B cell (primary cell): ENCODE measurements around the gene AVPI1. TPM values are rescaled to one million over a fixed set of nuclear protein-coding genes. Genes with fewer than 3 reads are reported as not detected.

ENCODE experiments used
- ATAC-seq: fragments of 200-7000 bp; cut with Tn5 transposase; one replicate; pipeline ENCODE4 v1.10.0; 2021; ENCODE audit warnings: low read depth, mild to moderate bottlenecking, moderate number of reproducible peaks, moderate library complexity
- CTCF ChIA-PET: fragments of 350-600 bp; sonication (Branson Sonifier 250); formaldehyde crosslinking; loops from one replicate; lab custom pipeline; 2021; ENCODE audit warnings: antibody characterized with exemption, inconsistent platforms; lab: Charles Lee
- POLR2A ChIA-PET: fragments of 350-600 bp; sonication (Branson Sonifier 250); formaldehyde crosslinking; loops from one replicate; lab custom pipeline; 2021; ENCODE audit warnings: antibody characterized with exemption; lab: Charles Lee
- DNase-seq: peaks from one replicate; pipeline ENCODE4 v3.0.0; 2013
- H2AFZ ChIP-seq: 2 replicates; pipeline ENCODE4 v1.6.1; 2012; ENCODE audit warnings: mild to moderate bottlenecking, low read depth, low read length; ENCODE audit not compliant: insufficient read depth, poor library complexity, severe bottlenecking
- H3K27ac ChIP-seq, 2 donors: 1 replicate in 1 of 2; 2 replicates in 1 of 2; pipeline ENCODE4 v1.5.1; 2012 to 2013; ENCODE audit warnings: low read length in 2 of 2, mild to moderate bottlenecking in 2 of 2, moderate library complexity in 1 of 2
- H3K27me3 ChIP-seq, 4 experiments: fragments of 200-600 bp in 1 of 4; sonication (generic) in 1 of 4; replicated peaks in 1 of 4; 1 replicate in 2 of 4; 2 replicates in 2 of 4; pipeline versions ENCODE4 v1.6.1 to v1.7.0; 2013 to 2016; ENCODE audit warnings: low read length in 3 of 4, mild to moderate bottlenecking in 2 of 4, mixed read lengths in 1 of 4, moderate library complexity in 1 of 4; ENCODE audit not compliant: insufficient read depth in 4 of 4, control insufficient read depth in 3 of 4; ENCODE audit errors: control extremely low read depth in 1 of 4
- H3K36me3 ChIP-seq, 2 experiments: replicated peaks in 1 of 2; 1 replicate in 1 of 2; 2 replicates in 1 of 2; pipeline versions ENCODE4 v1.6.1 to v1.7.1; 2013; ENCODE audit warnings: low read length in 1 of 2; ENCODE audit not compliant: insufficient read depth in 2 of 2, control insufficient read depth in 1 of 2; ENCODE audit errors: control extremely low read depth in 1 of 2, extremely low read depth in 1 of 2
- H3K4me1 ChIP-seq, 2 donors: fragments of 200-600 bp in 1 of 2; sonication (generic) in 1 of 2; 1 replicate in 1 of 2; 2 replicates in 1 of 2; pipeline versions ENCODE4 v1.5.1 to v1.6.1; 2013 to 2017; ENCODE audit warnings: low read length in 2 of 2; ENCODE audit not compliant: control insufficient read depth in 2 of 2, insufficient read depth in 2 of 2
- H3K4me2 ChIP-seq: replicated peaks from 2 replicates; pipeline ENCODE3; 2012; ENCODE audit warnings: mild to moderate bottlenecking, low read depth, low read length; ENCODE audit not compliant: poor library complexity, severe bottlenecking
- H3K4me3 ChIP-seq, 5 experiments: fragments of 200-600 bp in 1 of 5; sonication (generic) in 1 of 5; 1 replicate in 3 of 5; 2 replicates in 2 of 5; pipeline versions ENCODE4 v1.5.1 to v1.7.0; 2011 to 2016; ENCODE audit warnings: low read length in 4 of 5, mild to moderate bottlenecking in 4 of 5, low read depth in 2 of 5, control low read depth in 1 of 5, moderate library complexity in 1 of 5; ENCODE audit not compliant: insufficient read depth in 1 of 5; ENCODE audit errors: control extremely low read depth in 1 of 5, extremely low read depth in 1 of 5
- H3K79me2 ChIP-seq: fragments of 200-600 bp; sonication (generic); one replicate; pipeline ENCODE4 v1.6.0; 2016; ENCODE audit warnings: low read length; ENCODE audit not compliant: control insufficient read depth, insufficient read depth
- H3K9ac ChIP-seq: fragments of 200-600 bp; sonication (generic); 2 replicates; pipeline ENCODE4 v1.6.1; 2017; ENCODE audit warnings: mild to moderate bottlenecking, low read length, moderate library complexity
- H3K9me3 ChIP-seq, 3 donors: one replicate each; pipeline versions ENCODE4 v1.6.1 to v1.7.1; 2013; ENCODE audit warnings: low read length in 2 of 3; ENCODE audit not compliant: control insufficient read depth in 2 of 3, insufficient read depth in 1 of 3; ENCODE audit errors: control extremely low read depth in 1 of 3
- H4K20me1 ChIP-seq: 2 replicates; pipeline ENCODE4 v1.6.0; 2012; ENCODE audit warnings: mild to moderate bottlenecking, low read length; ENCODE audit not compliant: insufficient read depth, control insufficient read depth, poor library complexity, severe bottlenecking
- H3K27ac Mint-ChIP-seq: one replicate; pipeline ENCODE4 v1.8.0; 2021; ENCODE audit warnings: mixed read lengths
- H3K27me3 Mint-ChIP-seq: one replicate; pipeline ENCODE4 v1.8.0; 2021; ENCODE audit warnings: mixed read lengths
- H3K4me1 Mint-ChIP-seq: one replicate; pipeline ENCODE4 v1.8.0; 2021; ENCODE audit warnings: mixed read lengths
- H3K4me3 Mint-ChIP-seq: one replicate; pipeline ENCODE4 v1.8.0; 2021; ENCODE audit warnings: mixed read lengths
- H3K9me3 Mint-ChIP-seq: one replicate; pipeline ENCODE4 v1.8.0; 2022; ENCODE audit warnings: mixed read lengths; ENCODE audit not compliant: insufficient read depth
- CTCF ChIP-seq: fragments of 200-600 bp; IDR thresholded peaks from one replicate; pipeline ENCODE4 v1.8.0; 2022; ENCODE audit warnings: antibody characterized with exemption, mild to moderate bottlenecking
- EZH2 ChIP-seq: IDR thresholded peaks from 2 replicates; pipeline ENCODE4 v1.6.1; 2012; ENCODE audit warnings: borderline replicate concordance, low read depth, mild to moderate bottlenecking, moderate library complexity, low read length; ENCODE audit not compliant: insufficient read depth, poor library complexity, severe bottlenecking
- WGBS: methylation state at CpG from one replicate; pipeline ENCODE4 v1.1.5; 2013; ENCODE audit warnings: missing lambda C conversion rate; ENCODE audit not compliant: insufficient coverage; 5-methylcytosine and 5-hydroxymethylcytosine counted together
- intact Hi-C: fragments of 100-400 bp; cut with micrococcal nuclease; formaldehyde crosslinking; loops from one replicate; pipeline ENCODE4 v1.10.0; 2022
- polyA plus RNA-seq: library from polyadenylated mRNA; depleted of rRNA; stranded (reverse); fragments of >200 nt; gene quantifications from 2 replicates; pipeline ENCODE4 v1.2.3, GENCODE V29; 2012
- total RNA-seq, 2 donors: library from RNA; stranded (reverse); fragments of 120-200 nt in 1 of 2; gene quantifications; 1 replicate in 1 of 2; 2 replicates in 1 of 2; pipeline versions ENCODE4 v1.2.3 to v1.2.4, GENCODE V29; 2013 to 2022

The AVPI1 gene
- total and polyA plus RNA-seq, 2 donors (not counting 1 experiment from before 2014, with no cell fraction given): 3.6 to 3.9 TPM

GRCh38 chr10:97686301-97686961 is 610 bp downstream of the AVPI1 start:
- ATAC-seq: no peak
- WGBS: 19% methylated on average over 14 of the region's 14 CpGs
- Histone ChIP-seq H3K4me2 (peak overlapping the region; percentile 95), H3K9ac (peak overlapping the region; percentile 84), H3K27me3 (no peaks in the 10 kb centered on the region), H3K4me3 (peak overlapping the region; percentile 34 to 80 (median 76)), H4K20me1 (no peaks in the 10 kb centered on the region), H3K27ac (peak overlapping the region; percentile 41 to 71), H3K79me2 (no peaks in the 10 kb centered on the region), H3K36me3 (no peaks in the 10 kb centered on the region), H2AFZ (peak overlapping the region; percentile 91), H3K4me1 (peaks cover 4 to 15% of the 10 kb centered on the region in 2 donors), H3K9me3 (no peaks in the 10 kb centered on the region)
- peaks cover 14% of the 10 kb centered on the region for H3K4me1 Mint-ChIP-seq
- no peaks in the 10 kb centered on the region for H3K9me3 Mint-ChIP-seq
- ChIA-PET CTCF (interaction anchor here (0.6 to 4.0 kb wide), 19 partner anchors 9 to 356 kb away, joined by 3 to 96 read pairs (median 5); partner anchors contain the start of genes ANKRD2, MARVELD1 and ZFYVE27), POLR2A (interaction anchor here (0.6 to 2.0 kb wide), 5 partner anchors 27 to 50 kb away, joined by 3 to 17 read pairs (median 3); partner anchors contain the start of genes MARVELD1 and ZFYVE27)
- H3K27me3 Mint-ChIP-seq: no peaks in the 10 kb centered on the region
- peak overlapping the region; percentile 90 for H3K4me3 Mint-ChIP-seq
- TF ChIP-seq EZH2: no peak
- no peak for TF ChIP-seq CTCF
- peak overlapping the region; percentile 79 for H3K27ac Mint-ChIP-seq
- intact Hi-C loops: loop anchor here (2.0 to 5.0 kb wide), 2 partner anchors 54 to 356 kb away; partner anchors contain the start of gene MORN4
- no peak for DNase-seq

GRCh38 chr10:97685395-97685958 is 1.6 kb downstream of the AVPI1 start:
- no peak overlapping the region for H2AFZ ChIP-seq
- peaks cover 4 to 15% of the 10 kb centered on the region in 2 donors for H3K4me1 ChIP-seq
- no peak overlapping the region for H3K27ac ChIP-seq
- no peaks in the 10 kb centered on the region for H3K79me2 ChIP-seq
- H3K4me1 Mint-ChIP-seq: peaks cover 14% of the 10 kb centered on the region
- H3K27ac Mint-ChIP-seq: no peak overlapping the region
- H3K9ac ChIP-seq: no peak overlapping the region
- no peaks in the 10 kb centered on the region for H4K20me1 ChIP-seq
- H3K27me3 Mint-ChIP-seq: no peaks in the 10 kb centered on the region
- ChIA-PET CTCF (interaction anchor here (0.6 to 4.0 kb wide), 9 partner anchors 9 to 357 kb away, joined by 3 to 96 read pairs (median 6); partner anchors contain the start of gene ZFYVE27), POLR2A (no interaction called here)
- TF ChIP-seq EZH2: no peak
- TF ChIP-seq CTCF: no peak
- no peak overlapping the region for H3K4me3 Mint-ChIP-seq
- intact Hi-C loops: loop anchor here (5.0 kb wide), 1 partner anchor 357 kb away; no protein-coding TSS in a partner anchor
- no peaks in the 10 kb centered on the region for H3K36me3 ChIP-seq
- no peak overlapping the region for H3K4me2 ChIP-seq
- WGBS: 86% methylated on average over 2 of the region's 2 CpGs
- no peak for ATAC-seq
- DNase-seq: no peak
- no peaks in the 10 kb centered on the region for H3K9me3 ChIP-seq
- H3K4me3 ChIP-seq: no peak overlapping the region
- no peaks in the 10 kb centered on the region for H3K9me3 Mint-ChIP-seq
- no peaks in the 10 kb centered on the region for H3K27me3 ChIP-seq
